Measurements from ENCODE around the gene BORCS6. TPM values are rescaled to one million over a fixed set of nuclear protein-coding genes. Genes with fewer than 3 reads are reported as not detected.
A peak's percentile ranks its signal among the peaks of the same experiment; 100 is the strongest.

The BORCS6 gene
- total and polyA plus RNA-seq, 2 of the 4 experiments (the other 2 are of a cell fraction), result 2.7 to 3.3 TPM

GRCh38 chr17:8142887-8143580 is 46.9 kb downstream of the BORCS6 start:
- peaks cover 6% of the 10 kb centered on the region; the same call in 1 of the 2 replicates for H3K9me1 ChIP-seq (ENCODE audit: insufficient read depth, low read length)

More at GRCh38 chr17:8142887-8143580, 46.9 kb downstream of the BORCS6 start:
- no peak overlapping the region for H2AK5ac ChIP-seq (ENCODE audit: low read depth, low read length)
- BruUV-seq (replicated peaks), result no TSS peak
- DNase-seq (no peak), ATAC-seq (ENCODE audit: low read depth) (no peak)
- ChIA-PET CTCF (no interaction called here), POLR2A (ENCODE audit: unreplicated experiment) (no interaction called here)
- H3K36me3 ChIP-seq (ENCODE audit: control insufficient read depth, insufficient read depth, low read length), result peaks cover 51% of the 10 kb centered on the region
- no peak overlapping the region for H3K56ac ChIP-seq (ENCODE audit: extremely low read depth, insufficient read depth, low read length)
- H3K23ac ChIP-seq (ENCODE audit: low read depth, low read length), result no peak overlapping the region
- H2BK120ac ChIP-seq (ENCODE audit: low read depth, low read length), result no peak overlapping the region
- 92% methylated on average over 2 of the region's 15 CpGs; no CpG with 5 or more reads in 1 of the 2 experiments for WGBS, 2 experiments (ENCODE audit: extremely low coverage in 2 of 2, insufficient read length in 1 of 2)
- H2AK9ac ChIP-seq (replicated peaks; ENCODE audit: low read depth, low read length, poor library complexity), result no peak overlapping the region
- no peak overlapping the region for H3K27ac ChIP-seq (ENCODE audit: insufficient read depth, low read length)
- H3K27me3 ChIP-seq (ENCODE audit: control insufficient read depth, insufficient read depth, low read length), result no peaks in the 10 kb centered on the region
- H3K18ac ChIP-seq (ENCODE audit: low read depth, low read length), result no peak overlapping the region
- TF ChIP-seq CEBPB (IDR thresholded peaks at IDR 0.05; ENCODE audit: low read depth, low read length), result no peak
- TF ChIP-seq FOS (IDR thresholded peaks at IDR 0.05; ENCODE audit: low read depth, low read length), result no peak
- no peak for TF ChIP-seq BHLHE40 (IDR thresholded peaks at IDR 0.05; ENCODE audit: low read depth, low read length)
- no peak for TF ChIP-seq NFE2L2 (IDR thresholded peaks at IDR 0.05; ENCODE audit: low read depth, low read length)
- no peak for TF ChIP-seq SMC3 (IDR thresholded peaks at IDR 0.05; ENCODE audit: low read depth, low read length)
- TF ChIP-seq USF2 (IDR thresholded peaks at IDR 0.05; ENCODE audit: low read depth, low read length), result no peak
- TF ChIP-seq MAFK (IDR thresholded peaks at IDR 0.05; ENCODE audit: low read depth, low read length), result no peak
- peak; percentile 58 for TF ChIP-seq POLR2A (IDR thresholded peaks at IDR 0.05; ENCODE audit: low read depth, low read length)
- TF ChIP-seq MAZ (IDR thresholded peaks at IDR 0.05; ENCODE audit: borderline replicate concordance, low read depth, low read length), result no peak
- dilution Hi-C loops (cut with HindIII; ENCODE audit: low sequenced_read_pairs, unreplicated experiment) (no loop called here), in situ Hi-C loops (cut with MboI; ENCODE audit: low sequenced_read_pairs) (no loop called here), intact Hi-C loops (cut with micrococcal nuclease) (no loop called here)
- H3K9ac ChIP-seq (ENCODE audit: low read depth, low read length), result no peak overlapping the region
- H2BK15ac ChIP-seq (ENCODE audit: low read depth, low read length), result no peak overlapping the region
- H2BK5ac ChIP-seq (ENCODE audit: low read depth, low read length, poor library complexity, severe bottlenecking), result no peak overlapping the region
- no peak overlapping the region for H3K4me2 ChIP-seq (ENCODE audit: low read depth, low read length)
- H2BK20ac ChIP-seq (ENCODE audit: low read depth, low read length), result no peak overlapping the region
- no peak overlapping the region for H3K4ac ChIP-seq (ENCODE audit: low read depth, low read length)
- no peak overlapping the region for H4K8ac ChIP-seq (ENCODE audit: low read depth in 2 of 2, low read length in 2 of 2)
- H4K5ac ChIP-seq (ENCODE audit: low read depth, low read length), result no peak overlapping the region
- H4K20me1 ChIP-seq (ENCODE audit: insufficient read depth, low read length), result peaks cover 8% of the 10 kb centered on the region
- H4K91ac ChIP-seq (ENCODE audit: insufficient read depth, low read depth, low read length), result no peak overlapping the region
- no peaks in the 10 kb centered on the region for H3K9me3 ChIP-seq (ENCODE audit: control insufficient read depth, insufficient read depth, low read length)
- H3K14ac ChIP-seq (replicated peaks; ENCODE audit: low read depth, low read length), result no peak overlapping the region
- H2AFZ ChIP-seq (replicated peaks; ENCODE audit: low read length, poor library complexity), result no peak overlapping the region
- H3K4me3 ChIP-seq (ENCODE audit: insufficient read depth, low read depth, low read length), result no peak overlapping the region
- H3K79me1 ChIP-seq (ENCODE audit: low read depth in 1 of 2, low read length in 2 of 2), result no peaks in the 10 kb centered on the region
- no peaks in the 10 kb centered on the region for H3K4me1 ChIP-seq (ENCODE audit: control insufficient read depth, insufficient read depth, low read length)

Measured in IMR-90 (cell line).